HepG2 (cell line): ENCODE results near the gene HMBS. TPM values are rescaled to one million over a fixed set of nuclear protein-coding genes. Genes with fewer than 3 reads are reported as not detected.
A peak's percentile ranks its signal among the peaks of the same experiment; 100 is the strongest.

ENCODE experiments used
- ATAC-seq: fragments of 200-7000 bp; cut with Tn5 transposase; 3 replicates; pipeline ENCODE4 v1.9.1; 2020; ENCODE audit warnings: mild to moderate bottlenecking, moderate library complexity
- BruUV-seq: library from RNA; stranded (reverse); fragments of 400-500 nt; replicated peaks from 2 replicates; lab custom pipeline; 2021; lab: Mats Ljungman, UMichigan
- CTCF ChIA-PET: fragments of 300-600 bp; formaldehyde crosslinking; extraction: SDS; loops from one replicate; lab custom pipeline; 2021; ENCODE audit warnings: low total read pairs, inconsistent platforms, low intra/inter-chr PET ratio; lab: Yijun Ruan, JAX
- POLR2A ChIA-PET: fragments of 350-600 bp; sonication (Branson Sonifier 250); formaldehyde crosslinking; loops from one replicate; lab custom pipeline; 2020; ENCODE audit warnings: antibody characterized with exemption, inconsistent platforms; lab: Yijun Ruan, JAX
- DNase-seq: peaks from one replicate; pipeline ENCODE4 v3.0.0-alpha.2; 2015; ENCODE audit warnings: low spot score
- FAIRE-seq: peaks from 3 replicates; lab custom pipeline; 2011; peaks lifted over from hg19 to GRCh38; lab: Jason Lieb, UNC
- H2AFZ ChIP-seq: one replicate; pipeline ENCODE4 v1.6.1; 2011; ENCODE audit warnings: low read length, inconsistent platforms
- H3K27ac ChIP-seq: fragments of 300-600 bp; 3 replicates; pipeline ENCODE4 v1.8.0; 2011; ENCODE audit warnings: mixed run types, mild to moderate bottlenecking, mixed read lengths, low read length, inconsistent platforms; ENCODE audit not compliant: insufficient read depth; ENCODE audit errors: extremely low read length
- H3K27me3 ChIP-seq, 2 experiments: fragments of 200-600 bp in 1 of 2; 2 replicates in 1 of 2; 3 replicates in 1 of 2; pipeline versions ENCODE4 v1.6.0 to v1.8.0; 2011; ENCODE audit warnings: low read length in 2 of 2, mild to moderate bottlenecking in 2 of 2, moderate library complexity in 2 of 2, inconsistent platforms in 1 of 2; ENCODE audit not compliant: insufficient read depth in 2 of 2, control insufficient read depth in 1 of 2
- H3K36me3 ChIP-seq, 2 experiments: fragments of 200-600 bp in 1 of 2; replicated peaks in 1 of 2; 2 replicates in 1 of 2; 3 replicates in 1 of 2; pipeline versions ENCODE4 v1.5.1 to v1.8.0; 2011; ENCODE audit warnings: low read length in 2 of 2, inconsistent platforms in 1 of 2; ENCODE audit not compliant: insufficient read depth in 2 of 2, control insufficient read depth in 1 of 2
- H3K4me1 ChIP-seq: 2 replicates; pipeline ENCODE4 v1.5.1; 2012; ENCODE audit warnings: low read length, inconsistent platforms; ENCODE audit not compliant: insufficient read depth
- H3K4me2 ChIP-seq: 2 replicates; pipeline ENCODE4 v1.6.0; 2011; ENCODE audit warnings: low read depth, low read length, inconsistent platforms
- H3K4me3 ChIP-seq, 3 experiments: fragments of 200-600 bp in 1 of 3; sonication (generic), shearing (Covaris generic) in 1 of 3; replicated peaks in 1 of 3; 2 replicates each; pipeline ENCODE4 v1.5.1; 2011 to 2016; ENCODE audit warnings: low read length in 3 of 3, inconsistent platforms in 2 of 3, low read depth in 2 of 3, mild to moderate bottlenecking in 2 of 3, control low read depth in 1 of 3, mixed read lengths in 1 of 3; ENCODE audit not compliant: insufficient read depth in 1 of 3
- H3K79me2 ChIP-seq: one replicate; pipeline ENCODE4 v1.6.1; 2011; ENCODE audit warnings: low read length, inconsistent platforms; ENCODE audit not compliant: insufficient read depth
- H3K9ac ChIP-seq: 2 replicates; pipeline ENCODE4 v1.6.0; 2011; ENCODE audit warnings: mild to moderate bottlenecking, low read depth, low read length, inconsistent platforms; ENCODE audit not compliant: insufficient read depth
- H3K9me3 ChIP-seq: 2 replicates; pipeline ENCODE4 v1.5.1; 2012; ENCODE audit warnings: mild to moderate bottlenecking, low read length
- H4K20me1 ChIP-seq: 2 replicates; pipeline ENCODE4 v1.6.0; 2011; ENCODE audit warnings: inconsistent platforms, mild to moderate bottlenecking, low read length, moderate library complexity; ENCODE audit not compliant: insufficient read depth
- ATF2 ChIP-seq: sonication (generic); formaldehyde crosslinking; IDR thresholded peaks from 2 replicates; pipeline ENCODE4 v1.4.0; 2020; ENCODE audit warnings: missing genetic modification reagents
- POLR2G ChIP-seq: fragments of 200-400 bp; formaldehyde crosslinking; IDR thresholded peaks from 2 replicates; pipeline ENCODE4 v1.6.1; 2018; ENCODE audit warnings: mild to moderate bottlenecking, low read depth, low read length, moderate library complexity
- ZNF513 ChIP-seq: sonication (generic); formaldehyde crosslinking; conservative IDR thresholded peaks from 2 replicates; pipeline ENCODE4 v1.5.0; 2020; ENCODE audit warnings: missing genetic modification reagents
- ZUFSP ChIP-seq: sonication (generic); formaldehyde crosslinking; IDR thresholded peaks from 2 replicates; pipeline ENCODE4 v1.9.0; 2021; ENCODE audit warnings: missing genetic modification reagents, mild to moderate bottlenecking, borderline replicate concordance
- WGBS: methylation state at CpG from one replicate; pipeline ENCODE4 v1.1.6; 2017; ENCODE audit warnings: low lambda C conversion rate; 5-methylcytosine and 5-hydroxymethylcytosine counted together
- in situ Hi-C: cut with HindIII; loops from 2 replicates; pipeline ENCODE4 v1.10.0; 2017; ENCODE audit warnings: low pct_unique_long_range_greater_than_20kb; ENCODE audit not compliant: extremely low pct_ligation_motif_present
- intact Hi-C: fragments of 100-400 bp; cut with micrococcal nuclease; formaldehyde crosslinking; loops from one replicate; pipeline ENCODE4 v1.10.0; 2022; ENCODE audit not compliant: unreplicated experiment
- polyA plus RNA-seq, 8 experiments: library from polyadenylated mRNA; depleted of rRNA in 3 of 8; stranded (reverse) in 7 of 8; unstranded in 1 of 8; fragments of >200 nt; fragmentation: Illumina TruSeq in 4 of 8; extraction: Trizol in 4 of 8; gene quantifications; 2 replicates each; pipeline versions ENCODE4 v1.2.1 to v1.2.3, GENCODE V29; 2011 to 2016; ENCODE audit warnings: low read depth in 4 of 8, missing spikeins in 1 of 8, mixed read lengths in 1 of 8; ENCODE audit not compliant: insufficient read depth in 1 of 8
- total RNA-seq, 5 experiments: library from RNA; depleted of rRNA; stranded (reverse); fragments of >200 nt; fragmentation: Illumina TruSeq; extraction: Trizol; gene quantifications; 2 replicates each; pipeline ENCODE4 v1.2.3, GENCODE V29; 2016; ENCODE audit warnings: low read depth in 1 of 5

The HMBS gene
- total and polyA plus RNA-seq, 2 of the 13 experiments (the other 11 are each of a cell fraction or from before 2014, with no cell fraction given), result 9.4 to 46.9 TPM

DNA sequence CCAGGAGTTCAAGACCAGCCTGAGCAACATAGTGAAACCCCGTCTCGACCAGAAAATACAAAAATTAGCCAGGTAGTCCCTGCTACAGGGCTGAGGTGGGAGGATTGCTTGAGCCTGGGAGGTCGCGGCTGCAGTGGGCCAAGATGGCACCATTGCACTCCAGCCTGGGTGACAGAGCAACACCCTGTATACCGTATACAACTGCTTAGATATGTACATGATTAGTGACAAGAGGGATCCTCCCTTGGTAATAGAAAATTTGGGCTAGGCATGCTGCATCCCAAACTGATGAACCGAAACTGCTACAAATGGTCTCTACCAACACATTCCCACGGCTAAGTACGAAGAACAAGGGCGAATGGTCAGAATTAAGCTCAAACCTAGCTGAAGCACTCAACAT, 41.8 kb upstream of the HMBS start:
- FAIRE-seq (no peak), ATAC-seq (peak; percentile 7; the same call in 1 of the 3 replicates), DNase-seq (no peak)
- intact Hi-C loops (no loop called here), in situ Hi-C loops (no loop called here)
- POLR2A ChIA-PET, result interaction anchor here (1.3 to 2.4 kb wide), 5 partner anchors 13 to 64 kb away, joined by 4 to 8 read pairs (median 6); partner anchors contain the start of genes C2CD2L, RPS25, TRAPPC4 and VPS11
- H3K27ac ChIP-seq, result no peak overlapping the region
- BruUV-seq, result no TSS peak
- H3K4me1 ChIP-seq, result peaks cover 9% of the 10 kb centered on the region; the same call in 1 of the 2 replicates
- H3K27me3 ChIP-seq, result no peaks in the 10 kb centered on the region; a peak in 1 of 5 replicates
- H3K36me3 ChIP-seq, result peaks cover 17 to 18% of the 10 kb centered on the region in 2 experiments
- no peaks in the 10 kb centered on the region for H4K20me1 ChIP-seq
- no peak overlapping the region for H3K9ac ChIP-seq
- no peak overlapping the region for H3K4me3 ChIP-seq
- H3K9me3 ChIP-seq, result no peaks in the 10 kb centered on the region
- no peak overlapping the region for H3K4me2 ChIP-seq
- TF ChIP-seq ATF2 (CRISPR knock-in tag) (no peak), ZUFSP (CRISPR knock-in tag) (no peak), POLR2G (0 out of 2 replicates have a peak, but pooled peaks have one; percentile 35), ZNF513 (CRISPR knock-in tag) (no peak)
- CTCF ChIA-PET, result no interaction called here
- WGBS, result 82% methylated on average over 9 of the region's 9 CpGs
- H2AFZ ChIP-seq, result no peak overlapping the region
- no peaks in the 10 kb centered on the region for H3K79me2 ChIP-seq
